IMR-90 (cell line): ENCODE results near the gene AMOTL1. TPM values are rescaled to one million over a fixed set of nuclear protein-coding genes. Genes with fewer than 3 reads are reported as not detected.

ENCODE experiments used
- ATAC-seq: fragments of 200-7000 bp; cut with Tn5 transposase; 2 replicates; pipeline ENCODE4 v1.9.1; 2020; ENCODE audit warnings: low read depth, mild to moderate bottlenecking, moderate library complexity
- BruUV-seq: library from RNA; stranded (reverse); fragments of 400-500 nt; replicated peaks from 2 replicates; lab custom pipeline; 2021; lab: Mats Ljungman, UMichigan
- CTCF ChIA-PET: fragments of 300-600 bp; formaldehyde crosslinking; extraction: SDS; loops from one replicate; lab custom pipeline; 2021; ENCODE audit warnings: antibody characterized with exemption; lab: Yijun Ruan, JAX
- POLR2A ChIA-PET: fragments of 300-600 bp; sonication (Branson Sonifier 250); formaldehyde crosslinking; loops from one replicate; lab custom pipeline; 2022; ENCODE audit warnings: antibody characterized with exemption; ENCODE audit not compliant: unreplicated experiment; lab: Charles Lee
- DNase-seq: peaks from one replicate; pipeline ENCODE4 v3.0.0; 2013
- H2AFZ ChIP-seq: replicated peaks from 2 replicates; pipeline ENCODE3; 2013; ENCODE audit warnings: low read length, mild to moderate bottlenecking; ENCODE audit not compliant: poor library complexity
- H2AK5ac ChIP-seq: 2 replicates; pipeline ENCODE4 v1.6.1; 2013; ENCODE audit warnings: low read depth, low read length, inconsistent platforms
- H2AK9ac ChIP-seq: replicated peaks from 2 replicates; pipeline ENCODE3; 2013; ENCODE audit warnings: mild to moderate bottlenecking, low read depth, low read length, moderate library complexity; ENCODE audit not compliant: poor library complexity
- H2BK120ac ChIP-seq: 2 replicates; pipeline ENCODE4 v1.6.1; 2013; ENCODE audit warnings: low read depth, low read length, inconsistent platforms
- H2BK15ac ChIP-seq: 3 replicates; pipeline ENCODE4 v1.6.1; 2013; ENCODE audit warnings: low read depth, low read length, inconsistent platforms
- H2BK20ac ChIP-seq: 2 replicates; pipeline ENCODE4 v1.6.1; 2013; ENCODE audit warnings: low read depth, mild to moderate bottlenecking, inconsistent platforms, low read length, moderate library complexity
- H2BK5ac ChIP-seq: 2 replicates; pipeline ENCODE4 v1.6.1; 2013; ENCODE audit warnings: mild to moderate bottlenecking, low read depth, low read length, inconsistent platforms; ENCODE audit not compliant: poor library complexity, severe bottlenecking
- H3K14ac ChIP-seq: replicated peaks from 2 replicates; pipeline ENCODE4 v1.6.1; 2013; ENCODE audit warnings: low read depth, low read length, inconsistent platforms
- H3K18ac ChIP-seq: 2 replicates; pipeline ENCODE4 v1.6.1; 2013; ENCODE audit warnings: low read depth, low read length, control low read depth
- H3K23ac ChIP-seq: 2 replicates; pipeline ENCODE4 v1.6.1; 2013; ENCODE audit warnings: low read depth, low read length, inconsistent platforms
- H3K27ac ChIP-seq: 2 replicates; pipeline ENCODE4 v1.5.1; 2013; ENCODE audit warnings: mild to moderate bottlenecking, control low read depth, low read length; ENCODE audit not compliant: insufficient read depth
- H3K27me3 ChIP-seq: 2 replicates; pipeline ENCODE4 v1.6.1; 2013; ENCODE audit warnings: low read length; ENCODE audit not compliant: control insufficient read depth, insufficient read depth
- H3K36me3 ChIP-seq: 2 replicates; pipeline ENCODE4 v1.6.1; 2013; ENCODE audit warnings: low read length, mixed read lengths; ENCODE audit not compliant: control insufficient read depth, insufficient read depth
- H3K4ac ChIP-seq: 2 replicates; pipeline ENCODE4 v1.6.1; 2013; ENCODE audit warnings: low read depth, low read length, inconsistent platforms
- H3K4me1 ChIP-seq: 2 replicates; pipeline ENCODE4 v1.6.1; 2013; ENCODE audit warnings: low read length, mixed read lengths; ENCODE audit not compliant: control insufficient read depth, insufficient read depth
- H3K4me2 ChIP-seq: 2 replicates; pipeline ENCODE4 v1.6.1; 2013; ENCODE audit warnings: low read depth, mild to moderate bottlenecking, control low read depth, low read length, moderate library complexity
- H3K4me3 ChIP-seq: 2 replicates; pipeline ENCODE4 v1.5.1; 2013; ENCODE audit warnings: low read depth, mild to moderate bottlenecking, control low read depth, low read length, moderate library complexity; ENCODE audit not compliant: insufficient read depth
- H3K56ac ChIP-seq: 2 replicates; pipeline ENCODE4 v1.6.1; 2013; ENCODE audit warnings: low read length, inconsistent platforms; ENCODE audit not compliant: insufficient read depth; ENCODE audit errors: extremely low read depth
- H3K79me1 ChIP-seq, 2 experiments: 2 replicates each; pipeline ENCODE4 v1.6.1; 2013; ENCODE audit warnings: low read length in 2 of 2, inconsistent platforms in 1 of 2, low read depth in 1 of 2
- H3K9ac ChIP-seq: 2 replicates; pipeline ENCODE4 v1.6.1; 2013; ENCODE audit warnings: low read depth, low read length, control low read depth
- H3K9me1 ChIP-seq: 2 replicates; pipeline ENCODE4 v1.6.1; 2013; ENCODE audit warnings: low read length, inconsistent platforms; ENCODE audit not compliant: insufficient read depth
- H3K9me3 ChIP-seq: 2 replicates; pipeline ENCODE4 v1.6.1; 2013; ENCODE audit warnings: low read length; ENCODE audit not compliant: control insufficient read depth, insufficient read depth
- H4K20me1 ChIP-seq: 2 replicates; pipeline ENCODE4 v1.6.1; 2013; ENCODE audit warnings: low read length, inconsistent platforms; ENCODE audit not compliant: insufficient read depth
- H4K5ac ChIP-seq: 2 replicates; pipeline ENCODE4 v1.6.1; 2013; ENCODE audit warnings: mild to moderate bottlenecking, low read depth, low read length, control low read depth
- H4K8ac ChIP-seq, 2 experiments: 2 replicates each; pipeline ENCODE4 v1.6.1; 2013; ENCODE audit warnings: low read depth in 2 of 2, low read length in 2 of 2, control low read depth in 1 of 2, inconsistent platforms in 1 of 2
- H4K91ac ChIP-seq: 2 replicates; pipeline ENCODE4 v1.6.1; 2013; ENCODE audit warnings: low read depth, low read length, inconsistent platforms; ENCODE audit not compliant: insufficient read depth
- BHLHE40 ChIP-seq: fragments of 150-350 bp; IDR thresholded peaks from 2 replicates; pipeline ENCODE4 v1.6.1; 2016; ENCODE audit warnings: mild to moderate bottlenecking, low read depth, low read length
- CEBPB ChIP-seq: IDR thresholded peaks from 2 replicates; pipeline ENCODE4 v1.6.1; 2012; ENCODE audit warnings: low read depth, low read length, improper control_type of control experiment
- CHD1 ChIP-seq: IDR thresholded peaks from 2 replicates; pipeline ENCODE4 v1.6.1; 2012; ENCODE audit warnings: low read depth, low read length, improper control_type of control experiment
- ELK1 ChIP-seq: fragments of 150-350 bp; IDR thresholded peaks from 2 replicates; pipeline ENCODE4 v1.6.1; 2016; ENCODE audit warnings: low read depth, mild to moderate bottlenecking, low read length, moderate library complexity, borderline replicate concordance
- FOS ChIP-seq: fragments of 150-350 bp; IDR thresholded peaks from 2 replicates; pipeline ENCODE4 v1.6.1; 2016; ENCODE audit warnings: low read depth, low read length
- MAFK ChIP-seq: IDR thresholded peaks from 2 replicates; pipeline ENCODE4 v1.6.1; 2012; ENCODE audit warnings: low read depth, low read length, improper control_type of control experiment
- MAZ ChIP-seq: IDR thresholded peaks from 2 replicates; pipeline ENCODE4 v1.6.1; 2012; ENCODE audit warnings: low read depth, mild to moderate bottlenecking, low read length, improper control_type of control experiment, moderate library complexity, borderline replicate concordance
- MXI1 ChIP-seq: IDR thresholded peaks from 2 replicates; pipeline ENCODE4 v1.6.1; 2012; ENCODE audit warnings: low read depth, mild to moderate bottlenecking, low read length, moderate library complexity, borderline replicate concordance
- POLR2A ChIP-seq: IDR thresholded peaks from 2 replicates; pipeline ENCODE4 v1.6.1; 2012; ENCODE audit warnings: mild to moderate bottlenecking, low read depth, low read length
- RAD21 ChIP-seq: IDR thresholded peaks from 2 replicates; pipeline ENCODE4 v1.6.1; 2012; ENCODE audit warnings: low read length, improper control_type of control experiment
- RFX5 ChIP-seq: IDR thresholded peaks from 2 replicates; pipeline ENCODE4 v1.8.0; 2012; ENCODE audit warnings: low read depth, mild to moderate bottlenecking, low read length, moderate library complexity
- SMC3 ChIP-seq: fragments of 150-350 bp; IDR thresholded peaks from 2 replicates; pipeline ENCODE4 v1.6.1; 2016; ENCODE audit warnings: low read depth, mild to moderate bottlenecking, antibody characterized with exemption, low read length, moderate library complexity
- USF2 ChIP-seq: fragments of 150-350 bp; IDR thresholded peaks from 2 replicates; pipeline ENCODE4 v1.6.1; 2017; ENCODE audit warnings: mild to moderate bottlenecking, antibody characterized with exemption, low read length, low read depth
- WGBS, 2 experiments: methylation state at CpG; one replicate each; pipeline versions ENCODE4 v1.1.5 to v1.1.7; 2013; ENCODE audit warnings: missing lambda C conversion rate in 2 of 2; ENCODE audit not compliant: insufficient read length in 1 of 2; ENCODE audit errors: extremely low coverage in 2 of 2; 5-methylcytosine and 5-hydroxymethylcytosine counted together
- dilution Hi-C: fragments of 300-500 bp; cut with HindIII; formaldehyde crosslinking; loops from one replicate; pipeline ENCODE4 v1.14.3; 2018; ENCODE audit warnings: low sequenced_read_pairs; ENCODE audit not compliant: unreplicated experiment
- in situ Hi-C: fragments of 300-500 bp; cut with MboI; formaldehyde crosslinking; loops from 3 replicates; pipeline ENCODE4 v1.14.3; 2019; ENCODE audit warnings: low sequenced_read_pairs, inconsistent platforms, mixed read lengths
- intact Hi-C: fragments of 100-400 bp; cut with micrococcal nuclease; formaldehyde crosslinking; loops from 2 replicates; pipeline ENCODE4 v1.10.0; 2022
- polyA plus RNA-seq, 3 experiments: library from polyadenylated mRNA; depleted of rRNA; stranded (reverse); fragments of >200 nt; gene quantifications; 2 replicates each; pipeline ENCODE4 v1.2.3, GENCODE V29; 2012; ENCODE audit warnings: low replicate concordance in 1 of 3
- total RNA-seq: library from RNA; depleted of rRNA; stranded (reverse); fragments of >200 nt; gene quantifications from 2 replicates; pipeline ENCODE4 v1.2.3, GENCODE V29; 2012

The AMOTL1 gene
- total and polyA plus RNA-seq, 2 of the 4 experiments (the other 2 are of a cell fraction), result 18.6 to 49.5 TPM

- ChIA-PET CTCF (interaction anchor here (0.6 to 1.3 kb wide), 2 partner anchors 16 to 90 kb away, joined by 3 to 4 read pairs; no protein-coding TSS in a partner anchor), POLR2A (no interaction called here)
- intact Hi-C loops (no loop called here), in situ Hi-C loops (loop anchor here (25.0 kb wide), 1 partner anchor 620 kb away; the partner anchor contains the start of gene PANX1), dilution Hi-C loops (no loop called here)
- Histone ChIP-seq H3K9ac (no peak overlapping the region), H4K91ac (no peak overlapping the region), H3K18ac (no peak overlapping the region), H3K4me3 (no peak overlapping the region), H4K8ac (no peak overlapping the region), H2AFZ (no peak overlapping the region), H3K27ac (no peak overlapping the region), H2AK5ac (no peak overlapping the region), H4K5ac (no peak overlapping the region), H3K4ac (no peak overlapping the region), H2BK120ac (no peak overlapping the region), H3K27me3 (no peaks in the 10 kb centered on the region), H3K4me2 (no peak overlapping the region), H3K56ac (no peak overlapping the region), H3K36me3 (no peaks in the 10 kb centered on the region), H2AK9ac (no peak overlapping the region), H3K9me1 (no peaks in the 10 kb centered on the region; the same call in 1 of the 2 replicates), H2BK5ac (no peak overlapping the region), H3K14ac (no peak overlapping the region), H3K4me1 (peaks cover 3% of the 10 kb centered on the region), H2BK15ac (no peak overlapping the region), H4K20me1 (no peaks in the 10 kb centered on the region), H3K23ac (no peak overlapping the region), H2BK20ac (no peak overlapping the region), H3K9me3 (no peaks in the 10 kb centered on the region), H3K79me1 (no peaks in the 10 kb centered on the region)
- TF ChIP-seq ELK1, result no peak
- no peak for TF ChIP-seq CEBPB
- TF ChIP-seq USF2, result no peak
- no peak for TF ChIP-seq SMC3
- no peak for TF ChIP-seq MXI1
- TF ChIP-seq POLR2A, result no peak
- TF ChIP-seq CHD1, result no peak
- no peak for TF ChIP-seq MAZ
- TF ChIP-seq BHLHE40, result no peak
- TF ChIP-seq RFX5, result no peak
- TF ChIP-seq RAD21, result no peak
- TF ChIP-seq FOS, result no peak
- no peak for TF ChIP-seq MAFK
- WGBS, 2 experiments, result no CpG with 5 or more reads among the region's 5 CpGs
- no TSS peak for BruUV-seq
- DNase-seq (no peak), ATAC-seq (no peak)
These were observed 11.0 kb upstream of the AMOTL1 start for GRCh38 chr11:94757037-94757735.
